ENCODE data around the gene PTGES3. TPM values are rescaled to one million over a fixed set of nuclear protein-coding genes. Genes with fewer than 3 reads are reported as not detected.

PTGES3 gene
- polyA plus RNA-seq, 2 of the 4 experiments (the other 2 are of a cell fraction): 272 to 406 TPM

GRCh38 chr12:56677680-56678079 lies 10.4 kb downstream of the PTGES3 start:
- ATAC-seq: no peak
- no peaks in the 10 kb centered on the region for H3K9me3 ChIP-seq

GRCh38 chr12:56676851-56677580 lies 11.1 kb downstream of the PTGES3 start:
- no peak overlapping the region for H3K27ac ChIP-seq
- TF ChIP-seq HOXB13 (CRISPR knock-in tag; IDR thresholded peaks at IDR 0.05; ENCODE audit: low read depth): no peak
- TF ChIP-seq RNF2 (IDR thresholded peaks at IDR 0.05; ENCODE audit: borderline replicate concordance, low read depth): no peak
- TF ChIP-seq SMC3 (IDR thresholded peaks at IDR 0.05): no peak
- 0 out of 2 replicates have a peak, but pooled peaks have one; percentile 73 for TF ChIP-seq POLR2AphosphoS2 (conservative IDR thresholded peaks at IDR 0.05; ENCODE audit: low read length)
- TF ChIP-seq RCOR1 (IDR thresholded peaks at IDR 0.05; ENCODE audit: low read depth, low read length): no peak
- no peak for TF ChIP-seq ATOH8 (CRISPR knock-in tag; IDR thresholded peaks at IDR 0.05; ENCODE audit: low read depth)
- no peak for FAIRE-seq
- ChIA-PET POLR2A (interaction anchor here (0.5 to 1.4 kb wide), 4 partner anchors 8 to 92 kb away, joined by 3 to 6 read pairs (median 4); partner anchors contain the start of gene PTGES3), CTCF (interaction anchor here (0.8 to 4.3 kb wide), 2 partner anchors 11 to 41 kb away, joined by 3 to 20 read pairs; partner anchors contain the start of gene PTGES3)
- DNase-seq (ENCODE audit: low read depth in 1 of 2, low spot score in 1 of 2): no peak
- no peak overlapping the region for H3K4me2 ChIP-seq
- no peaks in the 10 kb centered on the region for H3K9me3 ChIP-seq
- peak in 1 of 2 experiments; percentile 9; a peak in 1 of 6 replicates for ATAC-seq
- H3K4me1 ChIP-seq: peaks cover 55% of the 10 kb centered on the region
- H3K4me3 ChIP-seq: no peak overlapping the region
- WGBS (ENCODE audit: missing lambda C conversion rate): 79% methylated on average over 11 of the region's 11 CpGs

More at GRCh38 chr12:56677680-56678079, 10.4 kb downstream of the PTGES3 start:
- Histone ChIP-seq H3K4me1 (peaks cover 48% of the 10 kb centered on the region), H3K4me3 (no peak overlapping the region), H3K27ac (no peak overlapping the region), H3K4me2 (no peak overlapping the region)
- DNase-seq (ENCODE audit: low read depth in 1 of 2, low spot score in 1 of 2) (no peak), FAIRE-seq (no peak)
- POLR2A ChIA-PET: interaction anchor here (0.7 to 1.4 kb wide), 3 partner anchors 10 to 21 kb away, joined by 3 to 6 read pairs (median 5); partner anchors contain the start of gene PTGES3
- WGBS (ENCODE audit: missing lambda C conversion rate): 76% methylated on average over 1 of the region's 1 CpG
- TF ChIP-seq PBX3 (IDR thresholded peaks at IDR 0.05) (no peak), EHMT2 (IDR thresholded peaks at IDR 0.05; ENCODE audit: low read depth) (no peak), ATOH8 (CRISPR knock-in tag; IDR thresholded peaks at IDR 0.05; ENCODE audit: low read depth) (no peak), RARB (CRISPR knock-in tag; IDR thresholded peaks at IDR 0.05) (no peak), MAX (IDR thresholded peaks at IDR 0.05) (no peak), HOXB13 (CRISPR knock-in tag; IDR thresholded peaks at IDR 0.05; ENCODE audit: low read depth) (no peak), HEYL (CRISPR knock-in tag; IDR thresholded peaks at IDR 0.05) (no peak), CHD4 (IDR thresholded peaks at IDR 0.05; ENCODE audit: borderline replicate concordance) (no peak), MAZ (IDR thresholded peaks at IDR 0.05; ENCODE audit: borderline replicate concordance, low read depth, low read length) (no peak)
- CTCF ChIA-PET: interaction anchor here (1.1 to 4.3 kb wide), 2 partner anchors 42 to 414 kb away, joined by 3 to 20 read pairs; no protein-coding TSS in a partner anchor

GRCh38 chr12:56671608-56672007 lies 16.5 kb downstream of the PTGES3 start:
- DNase-seq (ENCODE audit: low read depth in 1 of 2, low spot score in 1 of 2): no peak
- no peak overlapping the region for H3K27ac ChIP-seq
- 87% methylated on average over 2 of the region's 2 CpGs for WGBS (ENCODE audit: missing lambda C conversion rate)
- H3K9me3 ChIP-seq: no peaks in the 10 kb centered on the region
- no peak for FAIRE-seq
- ATAC-seq: no peak
- peaks cover 54% of the 10 kb centered on the region for H3K4me1 ChIP-seq
- POLR2A ChIA-PET: interaction anchor here (1.5 kb wide), 1 partner anchor 17 kb away, joined by 8 read pairs; the partner anchor contains the start of gene PTGES3
- H3K4me3 ChIP-seq: no peak overlapping the region
- H3K4me2 ChIP-seq: no peak overlapping the region
- CTCF ChIA-PET: interaction anchor here (0.6 to 1.4 kb wide), 3 partner anchors 31 to 62 kb away, joined by 3 read pairs; no protein-coding TSS in a partner anchor
- TF ChIP-seq SREBF2 (IDR thresholded peaks at IDR 0.05) (no peak), EHF (CRISPR knock-in tag; IDR thresholded peaks at IDR 0.05) (no peak), JUN (IDR thresholded peaks at IDR 0.05) (no peak), E2F6 (IDR thresholded peaks at IDR 0.05; ENCODE audit: borderline replicate concordance, low read depth) (no peak), HES2 (IDR thresholded peaks at IDR 0.05) (no peak), CTCF (IDR thresholded peaks at IDR 0.05) (no peak), HOXA7 (CRISPR knock-in tag; IDR thresholded peaks at IDR 0.05) (no peak), BHLHE40 (IDR thresholded peaks at IDR 0.05; ENCODE audit: low read depth, low read length) (no peak), SMC3 (IDR thresholded peaks at IDR 0.05) (no peak), MAFK (IDR thresholded peaks at IDR 0.05; ENCODE audit: partially characterized antibody) (no peak), POLR2A (IDR thresholded peaks at IDR 0.05; ENCODE audit: low read length) (no peak), TP53 (CRISPR knock-in tag; IDR thresholded peaks at IDR 0.05) (no peak), RFX5 (IDR thresholded peaks at IDR 0.05) (no peak)

All from A549 (cell line).